HL-60/S4 treated with phorbol 12-myristate 13-acetate at 8.2 ng/mL for 4 days and 3 days (cell line): ENCODE results near the gene FARSA.
"Not testable (repeated sequence)": the region's sequence is repeated elsewhere in the genome, so short reads cannot be mapped to it uniquely, and the experiment has no call there.

ENCODE experiments used
- in situ Hi-C: fragments of 300-500 bp; cut with MboI; formaldehyde crosslinking; loops from 2 replicates; pipeline ENCODE4 v1.15.0; 2022; ENCODE audit warnings: low sequenced_read_pairs

The FARSA gene

GRCh38 chr19:12896460-12896859 is 37.1 kb downstream of the FARSA start:
- in situ Hi-C loops = no loop called here

GRCh38 chr19:12893582-12893981 is 39.9 kb downstream of the FARSA start:
- in situ Hi-C loops = no loop called here

- in situ Hi-C loops = no loop called here
Measured at GRCh38 chr19:12891553-12892021, 41.9 kb downstream of the FARSA start.

GRCh38 chr19:12890787-12891552 is 42.5 kb downstream of the FARSA start, which contains the start of gene GCDH:
GCDH (plus strand) TSS chr19:12891160; CDS start chr19:12891305, 145 bp downstream.
- in situ Hi-C loops = no loop called here

- in situ Hi-C loops = not testable (repeated sequence)
Measured at GRCh38 chr19:12890299-12890786, 43.2 kb downstream of the FARSA start.

- in situ Hi-C loops = no loop called here
Measured at GRCh38 chr19:12888006-12888603, 45.4 kb downstream of the FARSA start.

- in situ Hi-C loops = no loop called here
Measured at GRCh38 chr19:12886969-12887747, 46.4 kb downstream of the FARSA start, which contains the start of gene KLF1. KLF1 (minus strand) TSS chr19:12887201; CDS start chr19:12887140, 61 bp downstream.

GRCh38 chr19:12886651-12886968 is 46.9 kb downstream of the FARSA start:
- in situ Hi-C loops = no loop called here

- in situ Hi-C loops = no loop called here
Measured at GRCh38 chr19:12885749-12886650, 47.5 kb downstream of the FARSA start.

GRCh38 chr19:12884926-12885748 is 48.4 kb downstream of the FARSA start:
- in situ Hi-C loops = no loop called here

- in situ Hi-C loops = no loop called here
Measured at GRCh38 chr19:12884627-12884925, 48.9 kb downstream of the FARSA start.

GRCh38 chr19:12884202-12884601 is 49.3 kb downstream of the FARSA start:
- in situ Hi-C loops = no loop called here

- in situ Hi-C loops = no loop called here
Measured at GRCh38 chr19:12882589-12882988, 50.9 kb downstream of the FARSA start.

- in situ Hi-C loops = no loop called here
Measured at GRCh38 chr19:12881172-12881808, 52.2 kb downstream of the FARSA start, which contains the start of gene DNASE2. DNASE2 (minus strand) TSS chr19:12881449; CDS start chr19:12881375, 74 bp downstream.

GRCh38 chr19:12880551-12881171 is 52.9 kb downstream of the FARSA start:
- in situ Hi-C loops = no loop called here

GRCh38 chr19:12875086-12875485 is 58.4 kb downstream of the FARSA start:
- in situ Hi-C loops = no loop called here

- in situ Hi-C loops = no loop called here
Measured at GRCh38 chr19:12873891-12874745, 59.4 kb downstream of the FARSA start.
